ENCODE data around the gene ABCA5. TPM values are rescaled to one million over a fixed set of nuclear protein-coding genes. Genes with fewer than 3 reads are reported as not detected.

ABCA5 gene
- polyA plus RNA-seq, 1 experiment = 6.5 TPM

GRCh38 chr17:69232650-69233049 is 94.3 kb downstream of the ABCA5 start:
- no peak for TF ChIP-seq CTCF (IDR thresholded peaks at IDR 0.05; ENCODE audit: insufficient read depth, low read depth, low read length)
- POLR2A ChIA-PET = no interaction called here
- CTCF ChIA-PET = interaction anchor here (2.2 kb wide), 1 partner anchor 461 kb away, joined by 13 read pairs; no protein-coding TSS in a partner anchor
- H3K36me3 ChIP-seq (ENCODE audit: control insufficient read depth, insufficient read depth, low read length) = no peaks in the 10 kb centered on the region
- no peak for DNase-seq (ENCODE audit: low read depth)
- H3K27me3 ChIP-seq (ENCODE audit: control insufficient read depth, insufficient read depth, low read length) = no peaks in the 10 kb centered on the region
- H3K4me3 ChIP-seq (ENCODE audit: low read depth, low read length) = no peak overlapping the region

GRCh38 chr17:69231521-69231920 is 95.4 kb downstream of the ABCA5 start:
- CTCF ChIA-PET = no interaction called here
- no peaks in the 10 kb centered on the region for H3K36me3 ChIP-seq (ENCODE audit: control insufficient read depth, insufficient read depth, low read length)
- no peak for DNase-seq (ENCODE audit: low read depth)
- H3K27me3 ChIP-seq (ENCODE audit: control insufficient read depth, insufficient read depth, low read length) = no peaks in the 10 kb centered on the region
- H3K4me3 ChIP-seq (ENCODE audit: low read depth, low read length) = no peak overlapping the region
- TF ChIP-seq CTCF (IDR thresholded peaks at IDR 0.05; ENCODE audit: insufficient read depth, low read depth, low read length) = no peak
- POLR2A ChIA-PET = no interaction called here

GRCh38 chr17:69230939-69231338 is 96.0 kb downstream of the ABCA5 start:
- Histone ChIP-seq H3K4me3 (ENCODE audit: low read depth, low read length) (no peak overlapping the region), H3K27me3 (ENCODE audit: control insufficient read depth, insufficient read depth, low read length) (no peaks in the 10 kb centered on the region), H3K36me3 (ENCODE audit: control insufficient read depth, insufficient read depth, low read length) (no peaks in the 10 kb centered on the region)
- no peak for TF ChIP-seq CTCF (IDR thresholded peaks at IDR 0.05; ENCODE audit: insufficient read depth, low read depth, low read length)
- no peak for DNase-seq (ENCODE audit: low read depth)
- CTCF ChIA-PET = no interaction called here
- POLR2A ChIA-PET = no interaction called here

DNA sequence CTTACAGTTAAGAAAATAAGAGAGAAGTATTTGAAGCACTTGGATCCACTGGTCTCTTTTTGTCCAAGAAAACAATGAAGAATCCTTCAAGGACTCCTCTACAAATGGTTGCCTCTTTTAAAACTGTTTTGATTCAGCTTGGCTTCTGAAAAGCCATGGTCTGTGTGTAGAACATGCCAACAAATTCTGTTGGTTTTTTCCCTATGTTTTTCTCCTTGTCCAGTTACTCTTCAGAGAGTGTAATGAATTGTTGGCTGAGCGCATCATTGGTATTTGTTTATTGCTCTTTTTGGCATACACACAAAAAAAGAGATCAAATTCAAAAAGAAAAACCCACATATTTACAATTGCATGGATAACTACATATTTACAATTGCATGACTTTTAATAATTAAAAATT is 98.4 kb downstream of the ABCA5 start, which contains the start of gene ABCA10:
TSS of gene ABCA10 (minus strand) at position 249 of the 400 bp plus-strand sequence. CDS start 3,466 bp downstream, outside the sequence.
- CTCF ChIA-PET = no interaction called here

DNA sequence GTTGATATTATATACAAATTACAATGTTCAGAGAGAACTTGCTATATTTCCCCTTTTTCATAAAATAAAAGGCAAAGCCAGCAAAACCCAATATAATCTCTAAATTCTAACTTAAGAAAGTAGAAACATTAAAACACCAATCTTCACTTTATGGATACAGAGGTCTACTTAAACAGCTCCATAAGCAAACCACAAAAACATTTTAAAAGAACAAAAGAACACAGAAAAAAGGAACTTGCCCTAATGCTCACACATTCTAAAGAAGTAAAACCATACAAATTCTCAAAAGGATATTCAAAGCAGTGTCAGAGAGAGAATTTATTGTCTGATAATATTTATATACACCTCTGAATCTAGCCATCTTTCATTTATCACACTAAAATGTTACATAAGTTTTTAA is 98.9 kb downstream of the ABCA5 start:
- Histone ChIP-seq H3K4me3 (ENCODE audit: low read depth, low read length) (no peak overlapping the region), H3K36me3 (ENCODE audit: control insufficient read depth, insufficient read depth, low read length) (no peaks in the 10 kb centered on the region), H3K27me3 (ENCODE audit: control insufficient read depth, insufficient read depth, low read length) (no peaks in the 10 kb centered on the region)
- no peak for DNase-seq (ENCODE audit: low read depth)
- ChIA-PET CTCF (no interaction called here), POLR2A (no interaction called here)
- no peak for TF ChIP-seq CTCF (IDR thresholded peaks at IDR 0.05; ENCODE audit: insufficient read depth, low read depth, low read length)

More for the DNA sequence above, 98.4 kb downstream of the ABCA5 start, which contains the start of gene ABCA10:
- TF ChIP-seq CTCF (IDR thresholded peaks at IDR 0.05; ENCODE audit: insufficient read depth, low read depth, low read length) = no peak
- Histone ChIP-seq H3K36me3 (ENCODE audit: control insufficient read depth, insufficient read depth, low read length) (no peaks in the 10 kb centered on the region), H3K27me3 (ENCODE audit: control insufficient read depth, insufficient read depth, low read length) (no peaks in the 10 kb centered on the region), H3K4me3 (ENCODE audit: low read depth, low read length) (no peak within 1 kb of the TSS)
- no peak for DNase-seq (ENCODE audit: low read depth)
- POLR2A ChIA-PET = no interaction called here

All from BJ (cell line).